HG03064 (cell line): ENCODE measurements around the gene FOXRED1.
"Not testable (repeated sequence)": the region's sequence is repeated elsewhere in the genome, so short reads cannot be mapped to it uniquely, and the experiment has no call there.

ENCODE experiments used
- ATAC-seq: cut with Tn5 transposase; IDR thresholded peaks from one replicate; pipeline ENCODE4 v1.9.1; 2021; ENCODE audit warnings: low read depth; ENCODE audit not compliant: unreplicated experiment

FOXRED1 gene

GRCh38 chr11:126268708-126269579 is at the start of gene FOXRED1, which contains the start of gene SRPRA:
TSS of gene FOXRED1 (plus strand) at chr11:126269154. CDS start at chr11:126269207, 53 bp downstream.
TSS of gene SRPRA (minus strand) at chr11:126268895. CDS start at chr11:126268804, 91 bp downstream.
- peak; percentile 99 for ATAC-seq

GRCh38 chr11:126219547-126219946 is 49.4 kb upstream of the FOXRED1 start:
- no peak for ATAC-seq

- ATAC-seq, result no peak
Measured at GRCh38 chr11:126224647-126225294, 44.2 kb upstream of the FOXRED1 start.

GRCh38 chr11:126225295-126225665 is 43.7 kb upstream of the FOXRED1 start:
- no peak for ATAC-seq

- ATAC-seq, result no peak
Measured at GRCh38 chr11:126226334-126227084, 42.4 kb upstream of the FOXRED1 start.

- no peak for ATAC-seq
Measured at GRCh38 chr11:126229858-126230540, 39.0 kb upstream of the FOXRED1 start.

GRCh38 chr11:126231725-126232459 is 37.1 kb upstream of the FOXRED1 start:
- no peak for ATAC-seq

GRCh38 chr11:126232683-126233082 is 36.3 kb upstream of the FOXRED1 start:
- no peak for ATAC-seq

- ATAC-seq, result no peak
Measured at GRCh38 chr11:126233391-126233790, 35.6 kb upstream of the FOXRED1 start.

- no peak for ATAC-seq
Measured at GRCh38 chr11:126246636-126247035, 22.3 kb upstream of the FOXRED1 start.

GRCh38 chr11:126253265-126253664 is 15.7 kb upstream of the FOXRED1 start:
- ATAC-seq, result no peak

- ATAC-seq, result no peak
Measured at GRCh38 chr11:126254819-126255218, 14.1 kb upstream of the FOXRED1 start.

GRCh38 chr11:126255507-126255906 is 13.4 kb upstream of the FOXRED1 start:
- not testable (repeated sequence) for ATAC-seq

- no peak for ATAC-seq
Measured at GRCh38 chr11:126256216-126256615, 12.7 kb upstream of the FOXRED1 start.

- ATAC-seq, result no peak
Measured at GRCh38 chr11:126257144-126257543, 11.8 kb upstream of the FOXRED1 start.

- ATAC-seq, result no peak
Measured at GRCh38 chr11:126257764-126258163, 11.2 kb upstream of the FOXRED1 start.

- no peak for ATAC-seq
Measured at GRCh38 chr11:126262216-126262615, 6.7 kb upstream of the FOXRED1 start.

GRCh38 chr11:126263489-126263888 is 5.5 kb upstream of the FOXRED1 start:
- ATAC-seq, result no peak

- ATAC-seq, result no peak
Measured at GRCh38 chr11:126265811-126266210, 3.1 kb upstream of the FOXRED1 start.

GRCh38 chr11:126267650-126268049 is 1.3 kb upstream of the FOXRED1 start:
- no peak for ATAC-seq
